ENCODE data around the gene VAV3. TPM values are rescaled to one million over a fixed set of nuclear protein-coding genes. Genes with fewer than 3 reads are reported as not detected.

Gene VAV3
- total RNA-seq, 1 experiment from 2014 or later, result not detected

DNA sequence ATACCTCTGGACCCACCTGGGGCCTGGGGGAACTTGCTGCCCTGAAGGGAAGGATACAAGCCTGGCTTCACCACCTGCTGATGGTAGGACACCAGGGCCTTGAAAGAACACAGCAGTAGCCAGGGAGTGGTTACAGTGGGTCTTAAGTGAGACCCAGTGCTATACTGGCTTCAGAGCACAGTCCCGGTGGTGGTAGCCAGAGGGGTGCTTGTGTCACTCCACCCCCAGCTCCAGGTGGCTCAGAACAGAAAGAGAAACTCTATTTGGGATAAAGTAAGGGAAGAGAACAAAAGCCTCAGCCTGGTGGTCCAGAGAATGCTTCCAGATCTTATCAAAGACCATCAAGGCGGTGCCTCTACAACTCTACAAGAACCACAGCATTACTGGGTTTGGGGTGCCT is 37.2 kb downstream of the VAV3 start:
- ChIA-PET CTCF (no interaction called here), POLR2A (no interaction called here)
- no peak overlapping the region for H3K9ac ChIP-seq (ENCODE audit: low read length)

DNA sequence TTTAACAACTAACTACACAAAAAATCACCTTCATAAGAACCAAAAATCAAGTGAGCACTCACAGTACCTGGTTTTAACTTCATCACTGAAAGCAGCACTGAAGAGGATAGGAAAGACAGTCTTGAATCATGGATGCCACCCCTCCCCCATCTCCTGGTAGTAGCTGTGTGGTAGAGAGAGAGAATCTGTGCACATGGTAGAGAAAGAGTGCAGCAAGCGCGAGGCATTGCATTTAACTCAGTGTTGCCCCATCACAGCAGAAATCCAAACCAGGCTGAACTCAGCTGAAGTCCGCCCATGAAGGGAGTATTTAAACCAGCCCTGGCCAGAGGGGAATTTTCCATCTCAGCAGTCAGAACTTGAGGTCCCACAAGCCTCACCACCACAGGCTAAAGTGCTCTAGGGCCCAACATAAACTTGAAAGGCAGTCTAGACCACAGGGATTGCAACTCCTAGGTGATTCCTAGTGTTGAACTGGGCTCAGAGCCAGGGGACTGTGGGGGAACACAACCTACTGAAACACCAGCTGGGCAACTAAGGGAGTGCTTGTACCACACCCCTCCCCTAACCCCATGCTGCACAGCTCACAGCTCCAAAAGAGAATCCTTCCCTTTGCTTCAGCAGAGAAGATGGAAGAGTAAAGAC is 38.4 kb downstream of the VAV3 start:
- no peak overlapping the region for H2AFZ ChIP-seq (ENCODE audit: low read depth, low read length, poor library complexity, severe bottlenecking)
- no peak overlapping the region for H3K4me3 ChIP-seq (replicated peaks in 1 of 2; ENCODE audit: low read depth in 1 of 2, low read length in 2 of 2)
- H3K36me3 ChIP-seq (ENCODE audit: control insufficient read depth in 1 of 2, insufficient read depth in 2 of 2, low read length in 2 of 2), result no peaks in the 10 kb centered on the region
- H3K27me3 ChIP-seq (ENCODE audit: insufficient read depth, low read length), result 0 out of 2 replicates have a peak, but pooled peaks cover 5% of the 10 kb centered on the region
- no peaks in the 10 kb centered on the region for H3K4me1 ChIP-seq (ENCODE audit: control insufficient read depth in 1 of 2, insufficient read depth in 2 of 2, low read length in 2 of 2)
- no peaks in the 10 kb centered on the region for H3K79me2 ChIP-seq (ENCODE audit: insufficient read depth, low read length)
- no peaks in the 10 kb centered on the region for H3K9me3 ChIP-seq (ENCODE audit: control insufficient read depth in 1 of 2, insufficient read depth in 1 of 2, low read depth in 1 of 2, low read length in 2 of 2)
- ChIA-PET CTCF (no interaction called here), POLR2A (no interaction called here), RAD21 (ENCODE audit: low non-redundant PET in 1 of 2, low total read pairs in 2 of 2, uncharacterized antibody in 2 of 2, unreplicated experiment in 2 of 2) (no interaction called here)
- DNase-seq (ENCODE audit: low read depth, low spot score) (no peak), ATAC-seq (no peak)
- no TSS peak for BruUV-seq (replicated peaks)
- no peaks in the 10 kb centered on the region for H4K20me1 ChIP-seq (ENCODE audit: insufficient read depth)
- H3K9me2 ChIP-seq (ENCODE audit: insufficient read depth), result no peaks in the 10 kb centered on the region
- intact Hi-C loops (cut with micrococcal nuclease), result no loop called here
- no peak overlapping the region for H3K9ac ChIP-seq (ENCODE audit: low read length)
- TF ChIP-seq MAX (IDR thresholded peaks at IDR 0.05), result no peak
- no peak for TF ChIP-seq POLR2A (IDR thresholded peaks at IDR 0.05; ENCODE audit: borderline replicate concordance, extremely low read depth, insufficient read depth, insufficient read length)
- no peak for TF ChIP-seq ZNF274 (IDR thresholded peaks at IDR 0.05; ENCODE audit: low read depth, low read length)
- no peak for TF ChIP-seq RAD21 (IDR thresholded peaks at IDR 0.05; ENCODE audit: low read depth)
- TF ChIP-seq ELF1 (IDR thresholded peaks at IDR 0.05; ENCODE audit: borderline replicate concordance, low read depth), result no peak
- TF ChIP-seq EZH2phosphoT487 (IDR thresholded peaks at IDR 0.05; ENCODE audit: borderline replicate concordance), result no peak
- no peak for TF ChIP-seq CBX3 (IDR thresholded peaks at IDR 0.05; ENCODE audit: low read depth)
- no peak for TF ChIP-seq ZBTB33 (IDR thresholded peaks at IDR 0.05; ENCODE audit: extremely low read depth, insufficient replicate concordance, low read length)
- TF ChIP-seq CEBPB (IDR thresholded peaks at IDR 0.05; ENCODE audit: low read depth), result no peak
- TF ChIP-seq ZFX (IDR thresholded peaks at IDR 0.05), result no peak
- no peak for TF ChIP-seq EGR1 (IDR thresholded peaks at IDR 0.05; ENCODE audit: low read depth)
- no peak for TF ChIP-seq SIN3A (IDR thresholded peaks at IDR 0.05; ENCODE audit: low read depth)
- no peak overlapping the region for H3K4me2 ChIP-seq (ENCODE audit: low read length)
- no peak overlapping the region for H3K27ac ChIP-seq (ENCODE audit: low read depth, low read length)

More for the DNA sequence above, 37.2 kb downstream of the VAV3 start:
- no peaks in the 10 kb centered on the region for H3K79me2 ChIP-seq (ENCODE audit: insufficient read depth, low read length)
- H3K4me2 ChIP-seq (ENCODE audit: low read length), result no peak overlapping the region
- no peaks in the 10 kb centered on the region for H3K9me2 ChIP-seq (ENCODE audit: insufficient read depth)
- no peak overlapping the region for H3K27ac ChIP-seq (ENCODE audit: low read depth, low read length)
- no TSS peak for BruUV-seq (replicated peaks)
- H4K20me1 ChIP-seq (ENCODE audit: insufficient read depth), result no peaks in the 10 kb centered on the region
- TF ChIP-seq EZH2 (IDR thresholded peaks at IDR 0.05), result no peak
- no peak for TF ChIP-seq MAX (IDR thresholded peaks at IDR 0.05)
- TF ChIP-seq TCF7L2 (IDR thresholded peaks at IDR 0.05; ENCODE audit: borderline replicate concordance, extremely low read depth, insufficient read depth, insufficient read length), result no peak
- TF ChIP-seq POLR2A (IDR thresholded peaks at IDR 0.05; ENCODE audit: borderline replicate concordance, extremely low read depth, insufficient read depth, insufficient read length), result no peak
- no peak for TF ChIP-seq EZH2phosphoT487 (IDR thresholded peaks at IDR 0.05; ENCODE audit: borderline replicate concordance)
- no peak for TF ChIP-seq RAD21 (IDR thresholded peaks at IDR 0.05; ENCODE audit: low read depth)
- no peak for TF ChIP-seq SRF (IDR thresholded peaks at IDR 0.05; ENCODE audit: low read depth)
- no peak for TF ChIP-seq SP1 (IDR thresholded peaks at IDR 0.05; ENCODE audit: low read depth)
- no peak for TF ChIP-seq CBX3 (IDR thresholded peaks at IDR 0.05; ENCODE audit: low read depth)
- no peaks in the 10 kb centered on the region for H3K36me3 ChIP-seq (ENCODE audit: control insufficient read depth in 1 of 2, insufficient read depth in 2 of 2, low read length in 2 of 2)
- intact Hi-C loops (cut with micrococcal nuclease), result no loop called here
- H3K4me1 ChIP-seq (ENCODE audit: control insufficient read depth in 1 of 2, insufficient read depth in 2 of 2, low read length in 2 of 2), result no peaks in the 10 kb centered on the region
- ATAC-seq (no peak), DNase-seq (ENCODE audit: low read depth, low spot score) (no peak)
- H2AFZ ChIP-seq (ENCODE audit: low read depth, low read length, poor library complexity, severe bottlenecking), result no peak overlapping the region
- no peaks in the 10 kb centered on the region for H3K9me3 ChIP-seq (ENCODE audit: control insufficient read depth in 1 of 2, insufficient read depth in 1 of 2, low read depth in 1 of 2, low read length in 2 of 2)
- RAD21 ChIA-PET (ENCODE audit: low non-redundant PET in 1 of 2, low total read pairs in 2 of 2, uncharacterized antibody in 2 of 2, unreplicated experiment in 2 of 2), result no interaction called here
- H3K27me3 ChIP-seq (ENCODE audit: insufficient read depth, low read length), result 0 out of 2 replicates have a peak, but pooled peaks cover 15% of the 10 kb centered on the region
- H3K4me3 ChIP-seq (replicated peaks in 1 of 2; ENCODE audit: low read depth in 1 of 2, low read length in 2 of 2), result no peak overlapping the region
